Anterior cingulate cortex (tissue), 58 donors: ENCODE results near the gene ACOT13.
"Not testable (repeated sequence)": the region's sequence is repeated elsewhere in the genome, so short reads cannot be mapped to it uniquely, and the experiment has no call there.

Experiments used
- DNase-seq, 58 donors: peaks; one replicate each; lab custom pipeline; 2025; lab: John Stamatoyannopoulos, UW

The ACOT13 gene

DNA sequence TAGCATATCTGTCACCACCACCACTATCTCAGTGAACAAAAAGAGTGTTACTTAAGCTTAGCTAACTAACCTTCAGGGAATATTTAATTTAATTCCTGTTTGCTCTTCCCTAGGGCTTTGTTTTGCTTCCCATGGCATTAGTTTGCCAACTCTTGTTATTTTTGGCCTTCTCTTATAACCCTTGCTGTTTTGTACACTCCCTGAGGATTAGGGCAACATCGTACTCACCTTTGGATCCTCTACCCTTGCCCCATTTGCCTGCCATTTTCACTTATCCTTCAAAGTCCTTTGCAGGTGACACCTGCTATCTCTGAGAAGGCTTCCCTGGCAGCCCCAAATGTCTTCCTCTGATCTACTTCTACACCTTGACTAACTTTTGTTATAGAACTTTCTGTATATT, 23.7 kb downstream of the ACOT13 start:
- DNase-seq = no peak

DNA sequence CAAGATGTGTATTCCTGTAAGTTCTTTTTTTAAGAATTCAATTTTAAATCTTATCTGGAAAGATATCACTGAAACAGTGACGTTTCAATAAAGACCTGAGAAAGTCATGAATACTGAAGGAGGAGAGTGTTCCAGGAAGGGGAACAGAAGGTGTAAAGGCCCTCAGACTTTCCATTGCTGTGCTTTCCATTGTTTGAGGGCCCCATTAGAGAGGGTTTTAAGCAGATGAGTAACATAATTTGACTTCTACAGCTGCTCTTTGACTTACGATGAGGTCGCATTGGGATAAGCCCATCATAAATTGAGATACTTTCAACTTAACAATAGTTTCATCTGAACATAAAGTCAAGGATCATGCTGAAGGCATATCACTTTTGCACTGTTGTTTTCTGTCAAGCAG, 24.7 kb downstream of the ACOT13 start:
- DNase-seq = no peak

GRCh38 chr6:24692003-24692402, 25.1 kb downstream of the ACOT13 start:
- no peak for DNase-seq

GRCh38 chr6:24692415-24692814, 25.5 kb downstream of the ACOT13 start:
- no peak for DNase-seq

- DNase-seq = peak in 2 of 58 donors; percentile 3 to 23
Measured at GRCh38 chr6:24692848-24693592, 26.1 kb downstream of the ACOT13 start.

GRCh38 chr6:24694198-24694597, 27.3 kb downstream of the ACOT13 start:
- no peak for DNase-seq

- peak in 8 of 58 donors; percentile 1 to 17 (median 6) for DNase-seq
Measured at GRCh38 chr6:24695635-24696034, 28.8 kb downstream of the ACOT13 start.

- no peak for DNase-seq
Measured at GRCh38 chr6:24696097-24696496, 29.2 kb downstream of the ACOT13 start.

DNA sequence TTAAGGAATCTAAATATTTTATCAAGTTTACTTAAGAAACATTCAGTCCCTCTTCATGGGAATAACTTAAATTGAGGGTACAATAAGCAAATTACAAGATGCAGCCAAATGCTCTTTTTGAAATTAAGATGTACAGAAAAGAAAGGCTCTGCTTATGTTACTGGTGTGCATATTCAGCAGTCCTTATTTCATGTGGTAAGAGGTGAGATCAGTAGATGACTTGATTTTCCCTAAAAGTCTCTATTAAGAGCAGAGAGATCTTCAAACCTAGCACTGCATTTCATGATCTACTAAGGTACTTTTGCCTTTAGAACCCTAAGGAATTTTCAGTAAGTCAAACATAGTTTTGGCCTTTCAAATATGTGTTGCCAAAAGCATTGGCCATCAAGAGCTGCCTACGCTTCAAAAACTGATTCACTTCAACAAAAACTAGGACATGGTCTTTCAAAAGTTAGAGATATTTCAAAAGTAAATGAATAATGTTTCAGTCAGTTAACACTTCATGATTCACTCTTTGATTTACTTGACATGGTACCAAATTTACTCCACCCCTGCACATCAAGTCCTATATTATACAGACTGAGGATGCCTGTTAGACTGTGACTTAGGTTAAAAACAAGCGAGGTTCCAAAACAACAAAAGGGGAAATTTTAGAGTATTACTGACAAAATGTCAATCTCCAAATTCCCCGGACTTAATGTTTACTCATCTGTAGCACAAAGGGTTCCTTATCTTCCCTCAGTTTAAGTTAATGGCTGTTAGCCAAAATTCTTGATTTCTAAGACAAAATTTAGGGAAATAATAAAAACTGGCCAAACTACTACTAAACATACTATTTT, 32.9 kb downstream of the ACOT13 start:
- DNase-seq = no peak

GRCh38 chr6:24702720-24703282, 35.9 kb downstream of the ACOT13 start:
- DNase-seq = no peak

- DNase-seq = no peak
Measured at GRCh38 chr6:24704468-24704867, 37.6 kb downstream of the ACOT13 start.

- no peak for DNase-seq
Measured at GRCh38 chr6:24708612-24709011, 41.7 kb downstream of the ACOT13 start.

DNA sequence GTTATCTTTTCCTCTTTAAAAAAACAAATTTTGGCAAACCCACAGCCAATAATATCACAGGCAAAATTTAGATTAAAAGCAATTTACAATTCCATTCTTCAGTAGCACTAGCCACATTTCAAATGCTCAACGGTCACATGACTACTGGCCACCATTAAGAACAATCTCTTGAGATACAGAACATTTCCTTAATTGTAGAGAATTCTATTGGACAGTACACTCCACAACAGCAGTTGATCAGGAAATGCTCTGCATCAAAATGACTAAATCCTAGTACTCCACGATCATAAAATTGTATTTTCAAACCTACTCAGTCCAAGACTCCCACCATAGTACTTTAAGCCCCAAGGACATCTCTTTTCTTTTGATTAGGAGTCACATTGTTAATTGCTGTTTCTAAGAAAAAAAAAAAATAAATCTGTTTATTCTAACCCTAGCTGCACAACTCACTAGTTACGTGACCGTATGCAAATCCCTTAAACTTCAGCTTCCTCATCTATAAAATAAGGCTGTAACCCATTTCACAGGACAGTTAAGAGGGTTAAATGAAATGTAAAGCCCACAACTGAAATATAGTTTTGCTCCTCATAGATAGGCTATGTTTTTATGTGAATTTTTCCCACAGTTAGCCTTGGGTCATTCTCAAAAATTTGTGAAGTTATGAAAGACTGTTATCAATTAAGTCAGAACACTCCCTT, 42.3 kb downstream of the ACOT13 start:
- DNase-seq = no peak

DNA sequence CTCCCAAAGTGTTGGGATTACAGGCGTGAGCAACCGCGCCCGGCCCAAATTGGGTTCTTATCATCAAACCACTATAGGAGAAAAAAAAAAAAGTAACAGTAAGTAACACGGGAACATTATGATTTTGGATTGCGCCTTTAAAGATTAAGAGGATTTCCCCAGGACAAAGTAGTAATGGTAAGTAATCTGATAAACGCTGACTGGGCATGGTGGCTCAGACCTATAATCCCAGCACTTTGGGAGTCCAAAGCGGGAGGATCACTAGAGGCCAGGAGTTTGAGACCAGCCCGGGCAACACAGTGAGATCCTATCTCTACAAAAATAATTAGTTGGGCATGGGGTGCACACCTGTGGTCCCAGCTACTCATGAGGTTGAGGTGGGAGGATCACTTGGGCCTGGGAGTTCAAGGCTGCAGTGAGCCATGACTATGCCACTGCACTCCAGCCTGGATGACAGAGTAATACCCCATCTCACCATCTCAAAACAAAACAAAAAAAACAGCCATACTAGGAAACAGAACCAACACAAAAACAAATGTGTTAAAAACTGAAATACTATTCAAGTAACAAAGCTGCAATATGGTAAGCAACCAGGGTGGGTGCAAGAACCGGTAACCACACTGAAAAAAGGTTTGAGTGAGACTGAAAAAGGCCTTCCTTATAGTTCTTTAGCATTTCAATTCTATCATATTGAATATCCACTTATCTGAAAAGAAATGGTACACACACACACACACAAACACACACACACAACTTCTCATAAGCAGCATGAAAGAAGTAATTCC, 43.8 kb downstream of the ACOT13 start:
- DNase-seq = no peak

DNA sequence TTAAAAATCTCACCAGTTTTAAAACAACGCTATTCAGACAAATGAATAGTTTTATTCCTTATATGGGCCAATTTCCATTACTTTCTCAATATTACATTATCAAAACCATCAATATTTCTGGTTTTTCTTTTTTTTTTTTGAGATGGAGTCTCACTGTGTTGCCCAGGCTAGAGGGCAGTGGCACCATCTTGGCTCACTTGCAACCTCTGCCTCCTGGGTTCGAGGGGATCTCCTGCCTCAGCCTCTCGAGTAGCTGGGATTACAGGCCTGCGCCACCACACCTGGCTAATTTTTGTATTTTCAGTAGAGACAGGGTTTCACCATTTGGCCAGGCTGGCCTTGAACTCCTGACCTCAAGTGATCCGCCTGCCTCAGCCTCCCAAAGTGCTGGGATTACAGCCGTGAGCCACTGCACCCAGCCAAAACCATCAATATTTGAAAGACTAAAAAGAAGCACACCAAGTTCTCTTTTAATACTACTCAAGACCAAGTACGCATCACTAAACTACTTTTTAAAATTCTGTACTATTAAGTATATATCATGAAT, 49.8 kb downstream of the ACOT13 start:
- not testable (repeated sequence) for DNase-seq

- DNase-seq = no peak
Measured at GRCh38 chr6:24718449-24719124, 51.7 kb downstream of the ACOT13 start.

GRCh38 chr6:24719125-24719971, 52.5 kb downstream of the ACOT13 start, which contains the start of gene C6orf62:
Gene C6orf62, minus strand, starts transcription at chr6:24719154. Its CDS starts 486 bp downstream, at chr6:24718668.
- DNase-seq = peak in 15 of 58 donors; percentile 6 to 45 (median 15)

- DNase-seq = peak in 35 of 58 donors; percentile 4 to 71 (median 38)
Measured at GRCh38 chr6:24720131-24720603, 53.3 kb downstream of the ACOT13 start.
